ENCODE data around the gene PMM1. TPM values are rescaled to one million over a fixed set of nuclear protein-coding genes. Genes with fewer than 3 reads are reported as not detected.

PMM1 gene
- total and polyA plus RNA-seq, 5 donors: 12.6 to 21.4 (median 19.1) TPM

DNA sequence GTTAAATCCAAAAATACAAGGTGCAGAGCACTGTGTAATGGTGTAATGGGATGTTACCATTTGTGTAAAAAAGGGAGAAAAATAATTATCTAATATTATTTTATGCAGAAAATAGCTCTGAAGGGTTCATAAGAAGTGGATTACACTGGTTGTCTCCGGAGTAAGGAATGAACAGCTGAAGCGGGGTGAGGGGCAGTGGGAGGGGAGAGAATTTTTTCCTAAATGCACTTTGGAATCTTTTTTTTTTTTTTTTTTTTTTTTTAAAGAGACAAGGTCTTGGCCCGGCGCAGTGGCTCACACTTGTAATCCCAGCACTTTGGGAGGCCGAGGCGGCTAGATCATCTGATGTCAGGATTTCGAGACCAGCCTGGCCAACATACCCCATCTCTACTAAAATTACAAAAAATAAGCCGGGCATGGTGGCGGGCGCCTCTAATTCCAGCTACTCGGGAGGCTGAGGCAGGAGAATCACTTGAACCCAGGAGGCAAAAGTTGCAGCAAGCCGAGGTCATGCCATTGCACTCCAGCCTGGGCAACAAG is 38.6 kb downstream of the PMM1 start:
- Histone ChIP-seq H3K9me3 (ENCODE audit: control insufficient read depth, low read length) (no peaks in the 10 kb centered on the region), H3K4me1 (ENCODE audit: control insufficient read depth, insufficient read depth, low read length) (no peaks in the 10 kb centered on the region), H3K4me3 (ENCODE audit: low read length) (no peak overlapping the region), H3K27me3 (ENCODE audit: control insufficient read depth, insufficient read depth) (no peaks in the 10 kb centered on the region), H3K27ac (ENCODE audit: low read length) (no peak overlapping the region)
- 77% methylated on average over 12 of the region's 12 CpGs for WGBS
- intact Hi-C loops (cut with DNase I): no loop called here
- no peak for ATAC-seq
- DNase-seq: peak in 1 of 3 donors; percentile 38

GRCh38 chr22:41548830-41549211 is 40.8 kb downstream of the PMM1 start:
- Histone ChIP-seq H3K9me3 (ENCODE audit: control insufficient read depth, low read length) (no peaks in the 10 kb centered on the region), H3K4me1 (ENCODE audit: control insufficient read depth, insufficient read depth, low read length) (peaks cover 2% of the 10 kb centered on the region), H3K27me3 (ENCODE audit: control insufficient read depth, insufficient read depth) (no peaks in the 10 kb centered on the region), H3K4me3 (ENCODE audit: low read length) (no peak overlapping the region), H3K27ac (ENCODE audit: low read length) (no peak overlapping the region)
- 90% methylated on average over 5 of the region's 5 CpGs for WGBS
- ATAC-seq: no peak
- DNase-seq: no peak
- intact Hi-C loops (cut with DNase I): no loop called here

DNA sequence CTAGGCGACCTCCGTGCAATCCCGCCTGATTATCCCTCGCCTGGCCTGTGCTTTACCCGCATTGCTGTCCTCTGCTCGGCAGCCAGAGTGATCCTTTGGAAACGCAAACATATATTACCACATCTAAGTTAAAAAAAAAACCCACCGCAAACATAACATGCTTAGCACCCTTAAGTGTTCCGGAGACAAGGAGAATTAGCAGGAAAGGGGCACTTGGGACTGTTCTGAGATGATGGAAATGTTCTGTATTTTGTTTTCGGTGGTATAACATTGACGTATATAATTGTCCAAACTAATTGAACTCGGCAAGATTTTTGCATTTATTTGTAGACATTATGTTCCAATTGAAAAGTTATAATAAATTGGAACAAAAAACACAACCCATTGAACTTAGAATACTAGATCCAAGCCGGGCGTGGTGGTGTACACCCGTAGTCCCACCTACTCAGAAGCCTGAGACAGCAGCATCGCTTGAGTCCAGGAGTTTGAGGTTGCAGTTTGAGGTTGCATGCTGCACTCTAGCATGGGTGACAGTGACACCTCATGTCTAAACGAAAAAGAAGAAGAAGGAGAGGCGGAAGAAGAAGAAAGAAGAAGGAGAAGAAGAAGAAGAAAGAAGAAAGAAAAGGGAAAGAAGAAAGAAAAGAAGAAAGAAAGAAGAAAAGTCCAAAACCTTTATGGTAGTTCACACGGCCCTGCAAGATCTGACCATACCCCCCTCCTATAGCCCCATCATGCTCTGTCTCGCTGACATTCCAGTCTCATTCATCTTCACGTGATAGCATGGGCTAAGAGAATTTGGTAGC is 44.8 kb downstream of the PMM1 start:
- Histone ChIP-seq H3K4me3 (ENCODE audit: low read length) (peak overlapping the region; percentile 47), H3K27me3 (ENCODE audit: control insufficient read depth, insufficient read depth) (no peaks in the 10 kb centered on the region), H3K4me1 (ENCODE audit: control insufficient read depth, insufficient read depth, low read length) (peaks cover 2% of the 10 kb centered on the region), H3K9me3 (ENCODE audit: control insufficient read depth, low read length) (no peaks in the 10 kb centered on the region), H3K27ac (ENCODE audit: low read length) (no peak overlapping the region)
- DNase-seq (peak in 1 of 3 donors; percentile 37), ATAC-seq (no peak)
- WGBS: 22% methylated on average over 21 of the region's 21 CpGs
- intact Hi-C loops (cut with DNase I): no loop called here

- peaks cover 2% of the 10 kb centered on the region for H3K4me1 ChIP-seq (ENCODE audit: control insufficient read depth, insufficient read depth, low read length)
- no peaks in the 10 kb centered on the region for H3K9me3 ChIP-seq (ENCODE audit: control insufficient read depth, low read length)
- ATAC-seq: peak; percentile 99
- intact Hi-C loops (cut with DNase I): no loop called here
- H3K27me3 ChIP-seq (ENCODE audit: control insufficient read depth, insufficient read depth): no peaks in the 10 kb centered on the region
- peak within 1 kb of the TSS; percentile 47 for H3K4me3 ChIP-seq (ENCODE audit: low read length)
- peak; percentile 100 for DNase-seq
- WGBS: under 1% methylated on average over 80 of the region's 80 CpGs
- H3K27ac ChIP-seq (ENCODE audit: low read length): peak within 1 kb of the TSS; percentile 71
Measured at GRCh38 chr22:41543854-41544670, 45.6 kb downstream of the PMM1 start, which contains the start of gene POLR3H. Gene POLR3H, minus strand, starts transcription at chr22:41544470. Its CDS starts 369 bp downstream, at chr22:41544101.

DNA sequence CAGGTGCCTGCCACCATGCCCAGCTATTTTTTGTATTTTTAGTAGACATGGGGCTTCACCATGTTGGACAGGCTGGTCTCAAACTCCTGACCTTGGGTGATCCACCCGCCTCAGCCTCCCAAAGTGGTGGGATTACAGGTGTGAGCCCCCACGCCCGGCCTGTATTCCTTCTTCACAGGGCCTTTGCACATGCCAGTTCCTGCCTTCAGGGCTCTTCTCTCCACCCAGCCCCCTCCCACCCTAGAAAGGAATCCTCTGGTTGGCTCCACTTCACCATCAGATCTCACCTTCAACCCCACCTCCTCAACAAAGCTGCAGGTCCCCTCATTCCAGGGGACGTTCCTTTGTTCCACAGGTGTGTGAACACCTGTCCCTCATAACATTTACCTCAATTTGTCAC is 47.4 kb downstream of the PMM1 start:
- Histone ChIP-seq H3K9me3 (ENCODE audit: control insufficient read depth, low read length) (no peaks in the 10 kb centered on the region), H3K4me1 (ENCODE audit: control insufficient read depth, insufficient read depth, low read length) (peaks cover 2% of the 10 kb centered on the region), H3K27me3 (ENCODE audit: control insufficient read depth, insufficient read depth) (no peaks in the 10 kb centered on the region), H3K27ac (ENCODE audit: low read length) (no peak overlapping the region), H3K4me3 (ENCODE audit: low read length) (no peak overlapping the region)
- ATAC-seq (no peak), DNase-seq (peak in 1 of 3 donors; percentile 24)
- intact Hi-C loops (cut with DNase I): no loop called here
- WGBS: 96% methylated on average over 4 of the region's 4 CpGs

GRCh38 chr22:41541484-41541883 is 48.2 kb downstream of the PMM1 start:
- no peak overlapping the region for H3K4me3 ChIP-seq (ENCODE audit: low read length)
- H3K27me3 ChIP-seq (ENCODE audit: control insufficient read depth, insufficient read depth): no peaks in the 10 kb centered on the region
- no peak overlapping the region for H3K27ac ChIP-seq (ENCODE audit: low read length)
- no peak for DNase-seq
- peaks cover 2% of the 10 kb centered on the region for H3K4me1 ChIP-seq (ENCODE audit: control insufficient read depth, insufficient read depth, low read length)
- no peaks in the 10 kb centered on the region for H3K9me3 ChIP-seq (ENCODE audit: control insufficient read depth, low read length)
- WGBS: 60% methylated on average over 3 of the region's 3 CpGs
- no peak for ATAC-seq
- intact Hi-C loops (cut with DNase I): no loop called here

- H3K9me3 ChIP-seq (ENCODE audit: control insufficient read depth, low read length): no peaks in the 10 kb centered on the region
- 94% methylated on average over 7 of the region's 7 CpGs for WGBS
- intact Hi-C loops (cut with DNase I): no loop called here
- DNase-seq: peak in 1 of 3 donors; percentile 7
- no peak for ATAC-seq
- H3K27me3 ChIP-seq (ENCODE audit: control insufficient read depth, insufficient read depth): no peaks in the 10 kb centered on the region
- H3K27ac ChIP-seq (ENCODE audit: low read length): no peak overlapping the region
- peaks cover 2% of the 10 kb centered on the region for H3K4me1 ChIP-seq (ENCODE audit: control insufficient read depth, insufficient read depth, low read length)
- H3K4me3 ChIP-seq (ENCODE audit: low read length): no peak overlapping the region
Measured at GRCh38 chr22:41540365-41540764, 49.3 kb downstream of the PMM1 start.

GRCh38 chr22:41540006-41540315 is 49.7 kb downstream of the PMM1 start:
- H3K27me3 ChIP-seq (ENCODE audit: control insufficient read depth, insufficient read depth): no peaks in the 10 kb centered on the region
- ATAC-seq (no peak), DNase-seq (peak in 1 of 3 donors; percentile 40)
- H3K27ac ChIP-seq (ENCODE audit: low read length): no peak overlapping the region
- 73% methylated on average over 3 of the region's 3 CpGs for WGBS
- no peaks in the 10 kb centered on the region for H3K9me3 ChIP-seq (ENCODE audit: control insufficient read depth, low read length)
- H3K4me3 ChIP-seq (ENCODE audit: low read length): no peak overlapping the region
- intact Hi-C loops (cut with DNase I): no loop called here
- H3K4me1 ChIP-seq (ENCODE audit: control insufficient read depth, insufficient read depth, low read length): peaks cover 1% of the 10 kb centered on the region

DNA sequence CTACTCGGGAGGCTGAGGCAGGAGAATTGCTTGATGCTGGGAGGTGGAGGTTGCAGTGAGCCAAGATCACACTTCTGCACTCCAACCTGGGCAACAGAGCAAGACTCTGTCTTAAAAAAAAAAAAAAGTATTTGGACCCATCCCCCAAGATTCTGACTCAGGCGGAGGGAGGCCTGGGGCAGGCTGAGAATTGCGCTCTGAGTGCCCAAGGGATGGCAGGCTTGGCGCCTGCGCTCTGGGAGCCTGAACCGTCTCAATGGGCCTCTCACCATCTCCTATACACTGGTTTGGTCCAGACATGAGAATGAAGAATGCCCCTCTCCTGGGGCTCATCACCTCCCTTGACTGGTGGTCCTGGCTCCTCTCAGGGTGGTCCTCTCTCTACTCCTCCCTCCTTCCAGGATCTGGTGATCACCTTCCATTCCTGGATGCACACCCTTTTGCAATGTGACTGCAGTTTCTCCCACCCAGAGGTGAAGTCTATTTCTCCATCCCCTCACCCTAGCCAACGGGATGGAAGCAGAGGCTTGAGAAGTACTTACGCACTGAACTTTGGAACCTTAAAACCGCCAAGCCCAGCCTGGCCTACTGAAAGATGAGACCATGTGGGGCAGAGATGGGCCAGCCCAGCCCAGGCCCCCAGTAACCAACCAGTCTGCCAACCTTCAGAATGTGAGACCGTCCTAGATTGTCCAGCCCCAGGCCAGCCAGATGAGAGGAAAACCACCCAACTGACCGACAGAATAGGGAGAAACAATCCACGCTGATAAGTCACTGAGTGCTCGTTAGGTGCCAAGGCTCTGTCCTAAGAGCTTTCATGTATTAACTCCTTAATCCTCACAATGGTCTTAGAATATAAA is 50.3 kb downstream of the PMM1 start:
- no peaks in the 10 kb centered on the region for H3K9me3 ChIP-seq (ENCODE audit: control insufficient read depth, low read length)
- intact Hi-C loops (cut with DNase I): no loop called here
- no peaks in the 10 kb centered on the region for H3K4me1 ChIP-seq (ENCODE audit: control insufficient read depth, insufficient read depth, low read length)
- 66% methylated on average over 13 of the region's 13 CpGs for WGBS
- no peak for ATAC-seq
- no peaks in the 10 kb centered on the region for H3K27me3 ChIP-seq (ENCODE audit: control insufficient read depth, insufficient read depth)
- no peak overlapping the region for H3K27ac ChIP-seq (ENCODE audit: low read length)
- peak in 1 of 3 donors; percentile 12 for DNase-seq
- no peak overlapping the region for H3K4me3 ChIP-seq (ENCODE audit: low read length)

DNA sequence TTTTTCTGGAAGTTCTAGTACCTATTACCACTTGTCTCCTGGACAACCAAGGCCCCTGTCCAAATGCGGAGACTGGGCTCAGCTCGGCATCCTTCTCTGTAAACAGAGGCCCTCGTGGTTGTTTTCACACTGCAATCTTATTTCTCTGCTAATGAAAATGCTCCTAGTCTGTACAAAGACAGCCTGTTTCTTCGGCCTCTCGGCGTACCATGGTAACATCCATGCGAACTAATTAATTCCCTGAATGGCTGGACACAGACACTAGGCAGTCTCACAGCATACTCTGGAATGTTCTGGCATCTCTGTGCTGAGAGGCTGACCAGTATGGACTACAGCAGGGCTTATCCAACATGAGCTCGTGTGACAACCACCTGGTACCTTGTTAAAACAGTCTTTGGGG is 51.1 kb downstream of the PMM1 start:
- peak in 1 of 3 donors; percentile 35 for DNase-seq
- H3K4me3 ChIP-seq (ENCODE audit: low read length): no peak overlapping the region
- H3K4me1 ChIP-seq (ENCODE audit: control insufficient read depth, insufficient read depth, low read length): no peaks in the 10 kb centered on the region
- intact Hi-C loops (cut with DNase I): no loop called here
- H3K27ac ChIP-seq (ENCODE audit: low read length): no peak overlapping the region
- no peaks in the 10 kb centered on the region for H3K9me3 ChIP-seq (ENCODE audit: control insufficient read depth, low read length)
- 83% methylated on average over 8 of the region's 8 CpGs for WGBS
- ATAC-seq: no peak
- H3K27me3 ChIP-seq (ENCODE audit: control insufficient read depth, insufficient read depth): no peaks in the 10 kb centered on the region

Data from right cardiac atrium (tissue), 5 donors.